ENCODE data around the gene CENPP. TPM values are rescaled to one million over a fixed set of nuclear protein-coding genes. Genes with fewer than 3 reads are reported as not detected.

CENPP gene
- total RNA-seq, 4 donors from 2014 or later = 2.8 to 51.2 (median 4.9) TPM

DNA sequence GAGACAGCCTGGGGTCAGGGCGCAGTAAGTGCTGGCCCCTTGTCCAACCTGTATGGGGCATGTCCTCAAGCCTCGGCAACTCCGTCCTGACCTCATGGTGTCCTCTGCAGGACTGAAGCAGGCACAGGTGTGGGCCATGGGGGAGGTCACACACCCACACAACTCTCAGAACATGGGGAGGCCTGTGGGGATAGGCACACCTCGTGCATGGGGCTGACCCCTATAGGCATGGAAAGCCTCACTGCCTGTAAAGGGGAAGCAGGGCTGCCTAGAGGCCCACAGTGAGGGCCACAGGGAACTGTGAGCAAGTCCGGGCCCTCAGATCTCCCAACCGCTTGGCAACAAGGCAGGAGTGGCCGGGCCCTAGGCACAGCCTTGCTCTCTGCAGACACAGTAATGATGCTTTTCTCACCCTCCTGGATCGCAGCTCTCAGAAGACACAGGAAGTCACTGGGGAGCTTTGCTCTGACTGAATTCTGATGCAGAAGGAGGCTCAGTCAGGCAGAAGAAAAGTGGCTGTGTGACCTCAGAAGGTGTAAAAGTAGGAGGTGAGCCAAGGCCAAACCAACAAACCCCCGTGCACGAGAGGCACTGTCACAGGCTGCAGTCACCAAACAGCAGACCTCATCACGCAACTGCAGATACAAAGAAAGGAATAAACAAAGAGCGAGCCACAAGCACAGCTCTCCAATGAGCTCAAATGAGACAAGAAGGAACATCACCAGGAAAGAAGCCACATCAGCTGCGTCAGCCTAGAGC is 338.8 kb downstream of the CENPP start:
- H3K4me3 ChIP-seq = no peak overlapping the region
- H3K27ac ChIP-seq = peak overlapping the region in 1 of 4 donors; percentile 19
- peaks cover 0 to 16% (median 3%) of the 10 kb centered on the region in 4 donors for H3K4me1 ChIP-seq
- peaks cover 0 to 4% (median 0%) of the 10 kb centered on the region in 3 donors for H3K36me3 ChIP-seq
- peak in 1 of 3 donors; percentile 18 for DNase-seq
- H3K27me3 ChIP-seq = no peaks in the 10 kb centered on the region
- H3K9me3 ChIP-seq = no peaks in the 10 kb centered on the region
- TF ChIP-seq, protein P1, sequence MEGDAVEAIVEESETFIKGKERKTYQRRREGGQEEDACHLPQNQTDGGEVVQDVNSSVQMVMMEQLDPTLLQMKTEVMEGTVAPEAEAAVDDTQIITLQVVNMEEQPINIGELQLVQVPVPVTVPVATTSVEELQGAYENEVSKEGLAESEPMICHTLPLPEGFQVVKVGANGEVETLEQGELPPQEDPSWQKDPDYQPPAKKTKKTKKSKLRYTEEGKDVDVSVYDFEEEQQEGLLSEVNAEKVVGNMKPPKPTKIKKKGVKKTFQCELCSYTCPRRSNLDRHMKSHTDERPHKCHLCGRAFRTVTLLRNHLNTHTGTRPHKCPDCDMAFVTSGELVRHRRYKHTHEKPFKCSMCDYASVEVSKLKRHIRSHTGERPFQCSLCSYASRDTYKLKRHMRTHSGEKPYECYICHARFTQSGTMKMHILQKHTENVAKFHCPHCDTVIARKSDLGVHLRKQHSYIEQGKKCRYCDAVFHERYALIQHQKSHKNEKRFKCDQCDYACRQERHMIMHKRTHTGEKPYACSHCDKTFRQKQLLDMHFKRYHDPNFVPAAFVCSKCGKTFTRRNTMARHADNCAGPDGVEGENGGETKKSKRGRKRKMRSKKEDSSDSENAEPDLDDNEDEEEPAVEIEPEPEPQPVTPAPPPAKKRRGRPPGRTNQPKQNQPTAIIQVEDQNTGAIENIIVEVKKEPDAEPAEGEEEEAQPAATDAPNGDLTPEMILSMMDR (IDR thresholded peaks at IDR 0.05) = no peak

DNA sequence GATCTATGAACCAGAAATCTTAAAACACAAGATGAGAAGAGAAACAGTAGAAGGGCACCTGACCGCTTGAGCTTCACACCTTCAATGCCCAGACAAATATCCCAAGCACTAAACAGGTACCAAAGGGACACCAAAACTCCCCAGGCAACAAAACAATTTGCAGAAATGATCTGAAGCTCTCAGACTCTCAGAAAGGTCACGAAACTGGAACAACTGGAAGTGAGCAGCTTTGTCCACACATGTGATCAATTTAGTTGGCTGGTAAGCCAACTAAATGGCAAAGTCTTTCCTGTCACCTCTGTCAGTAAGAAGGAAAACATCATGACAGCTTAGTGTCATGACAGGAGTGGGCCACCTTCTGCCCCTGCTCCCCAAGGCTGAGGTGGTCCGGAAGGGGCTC is 340.1 kb downstream of the CENPP start:
- Histone ChIP-seq H3K9me3 (no peaks in the 10 kb centered on the region), H3K27ac (no peak overlapping the region), H3K4me3 (no peak overlapping the region), H3K27me3 (no peaks in the 10 kb centered on the region), H3K36me3 (peaks cover 0 to 4% (median 0%) of the 10 kb centered on the region in 3 donors), H3K4me1 (peaks cover 0 to 16% (median 3%) of the 10 kb centered on the region in 4 donors)
- no peak for DNase-seq
- TF ChIP-seq POLR2A (IDR thresholded peaks at IDR 0.05) = no peak
- TF ChIP-seq, protein P1 (IDR thresholded peaks at IDR 0.05) = no peak

DNA sequence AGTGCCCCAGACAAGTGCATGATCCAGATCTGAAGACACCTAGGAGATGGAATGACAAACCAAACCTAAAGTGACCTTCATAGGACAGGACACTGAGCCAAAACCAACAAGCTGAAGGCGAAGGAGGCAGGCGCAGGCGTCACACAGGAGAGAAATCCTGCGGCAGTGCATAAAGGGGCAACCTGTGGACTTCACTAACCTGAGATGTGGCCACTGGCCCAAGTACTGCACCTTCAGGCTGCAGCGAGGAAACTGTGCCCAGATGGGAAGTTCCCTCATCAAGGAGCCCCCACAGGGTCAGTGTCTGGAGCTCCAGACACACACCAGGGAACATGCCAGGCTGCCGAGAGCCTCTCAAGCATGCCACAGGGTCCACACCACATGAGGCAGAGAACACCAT is 340.5 kb downstream of the CENPP start:
- H3K27me3 ChIP-seq = no peaks in the 10 kb centered on the region
- H3K27ac ChIP-seq = no peak overlapping the region
- H3K36me3 ChIP-seq = peaks cover 0 to 4% (median 0%) of the 10 kb centered on the region in 3 donors
- TF ChIP-seq, protein P1 (IDR thresholded peaks at IDR 0.05) = no peak
- no peak for TF ChIP-seq POLR2A (IDR thresholded peaks at IDR 0.05)
- peaks cover 0 to 19% (median 3%) of the 10 kb centered on the region in 4 donors for H3K4me1 ChIP-seq
- DNase-seq = peak in 1 of 3 donors; percentile 40
- H3K9me3 ChIP-seq = no peaks in the 10 kb centered on the region
- H3K4me3 ChIP-seq = no peak overlapping the region

DNA sequence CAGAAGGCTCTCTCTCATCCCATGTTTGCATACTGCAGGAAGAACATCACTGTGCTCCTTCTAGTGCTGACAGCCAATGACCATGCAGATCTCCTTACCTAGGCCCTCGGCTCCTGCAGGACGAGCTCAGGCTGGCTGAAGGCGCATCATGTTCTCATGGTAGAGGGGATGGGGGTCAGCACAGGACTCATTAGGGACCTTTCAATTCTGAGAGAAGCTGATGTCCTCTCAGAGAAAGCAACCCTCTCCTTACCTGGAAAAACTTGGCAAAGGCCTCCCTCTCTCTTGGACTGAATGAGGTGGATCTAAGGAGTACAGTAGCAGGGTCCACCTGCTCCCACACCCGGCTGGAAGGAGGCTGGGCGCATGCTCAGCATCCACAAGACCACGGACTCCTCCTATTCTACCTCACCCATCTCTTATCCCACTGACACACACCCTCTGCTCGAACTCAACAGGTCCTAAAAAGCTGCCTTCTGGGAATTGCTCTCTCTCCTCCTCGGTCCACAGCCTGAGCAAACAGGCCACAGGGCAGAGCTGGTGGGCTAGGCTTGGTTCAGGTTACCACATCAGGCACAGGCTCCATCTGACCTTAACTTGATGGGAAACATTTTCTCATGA is 341.3 kb downstream of the CENPP start:
- Histone ChIP-seq H3K27ac (no peak overlapping the region), H3K9me3 (no peaks in the 10 kb centered on the region), H3K4me3 (no peak overlapping the region), H3K27me3 (no peaks in the 10 kb centered on the region), H3K36me3 (peaks cover 0 to 4% (median 0%) of the 10 kb centered on the region in 3 donors), H3K4me1 (peaks cover 0 to 25% (median 3%) of the 10 kb centered on the region in 4 donors)
- DNase-seq = peak in 1 of 3 donors; percentile 17
- TF ChIP-seq, protein P1 (IDR thresholded peaks at IDR 0.05) = no peak
- TF ChIP-seq POLR2A (IDR thresholded peaks at IDR 0.05) = no peak

DNA sequence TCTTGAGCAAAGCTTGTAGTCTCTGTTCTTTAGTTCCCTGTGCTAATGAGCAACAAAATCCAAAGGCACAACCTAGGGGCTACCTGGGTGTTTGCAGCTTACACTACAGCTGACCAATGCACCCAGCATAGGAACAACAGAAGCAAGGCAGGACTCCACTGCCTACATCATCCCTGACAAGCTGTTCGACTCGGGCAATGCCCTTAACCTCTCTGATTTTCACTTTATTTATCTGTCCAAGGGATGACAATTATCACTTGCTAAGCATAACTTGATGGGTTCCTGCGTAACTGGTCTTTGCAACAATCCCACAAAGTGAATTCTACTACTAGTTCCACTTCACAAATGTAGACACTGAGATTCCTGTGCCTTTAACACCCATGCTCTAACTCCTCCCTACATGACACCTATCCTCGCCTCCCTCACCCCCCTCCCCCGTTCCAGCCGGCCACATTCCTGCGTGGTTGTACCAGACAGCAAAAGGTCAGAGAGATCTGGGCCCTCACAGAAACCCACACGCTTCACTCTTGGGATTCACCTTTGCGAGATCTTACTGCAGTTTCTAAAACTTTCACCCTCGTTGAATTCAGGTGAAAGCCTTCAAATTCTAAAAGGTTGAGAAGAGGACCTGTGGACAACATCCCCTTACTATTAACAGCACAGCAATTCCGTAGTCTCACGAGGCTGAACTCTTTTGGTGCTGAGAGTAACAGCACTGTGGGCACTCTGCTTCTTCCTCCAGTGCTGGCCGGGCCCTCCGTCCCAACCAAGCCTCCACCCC is 343.2 kb downstream of the CENPP start:
- Histone ChIP-seq H3K27ac (peak overlapping the region; percentile 53 to 87 (median 78)), H3K27me3 (no peaks in the 10 kb centered on the region), H3K4me3 (peak overlapping the region; percentile 61 to 97 (median 92)), H3K36me3 (peaks cover 0 to 4% (median 0%) of the 10 kb centered on the region in 3 donors), H3K9me3 (no peaks in the 10 kb centered on the region), H3K4me1 (peaks cover 0 to 25% (median 3%) of the 10 kb centered on the region in 4 donors)
- TF ChIP-seq POLR2A (IDR thresholded peaks at IDR 0.05) = no peak
- TF ChIP-seq, protein P1 (IDR thresholded peaks at IDR 0.05) = no peak
- DNase-seq = peak in 2 of 3 donors; percentile 65 to 73
